HS-27A (cell line): ENCODE measurements around the gene PHF14.

ENCODE experiments used
- DNase-seq: peaks from one replicate; pipeline ENCODE4 v3.0.0-alpha.2; 2012; ENCODE audit warnings: low read depth, missing footprints

Gene PHF14

DNA sequence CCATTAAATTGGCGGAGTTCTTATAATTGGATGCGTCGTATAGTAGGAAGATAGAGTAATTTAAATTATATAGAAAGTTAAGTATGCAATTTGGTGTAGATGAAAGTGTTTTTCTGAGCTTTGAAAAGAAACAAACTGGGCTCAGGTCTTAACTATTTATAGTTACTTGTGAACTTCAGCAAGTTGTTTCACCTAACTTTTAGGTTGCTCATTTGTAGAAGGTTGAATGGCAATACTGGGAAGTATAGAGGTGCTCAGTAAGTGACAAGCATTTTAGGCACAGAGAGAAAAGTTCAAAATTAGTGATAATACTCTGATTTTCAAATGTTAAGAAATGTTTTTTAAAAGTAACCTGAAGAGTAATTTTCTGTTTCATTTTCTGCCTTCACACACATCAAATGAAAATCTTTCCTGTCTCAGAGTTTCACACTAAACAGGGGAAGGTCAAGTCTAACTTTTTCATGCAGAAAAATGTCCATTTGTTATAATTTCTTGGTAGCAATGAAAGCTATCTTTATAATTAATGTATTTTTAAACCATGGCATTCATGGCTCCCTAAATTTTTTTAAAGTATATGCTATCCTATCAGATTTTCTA is 146.5 kb downstream of the PHF14 start:
- no peak for DNase-seq

DNA sequence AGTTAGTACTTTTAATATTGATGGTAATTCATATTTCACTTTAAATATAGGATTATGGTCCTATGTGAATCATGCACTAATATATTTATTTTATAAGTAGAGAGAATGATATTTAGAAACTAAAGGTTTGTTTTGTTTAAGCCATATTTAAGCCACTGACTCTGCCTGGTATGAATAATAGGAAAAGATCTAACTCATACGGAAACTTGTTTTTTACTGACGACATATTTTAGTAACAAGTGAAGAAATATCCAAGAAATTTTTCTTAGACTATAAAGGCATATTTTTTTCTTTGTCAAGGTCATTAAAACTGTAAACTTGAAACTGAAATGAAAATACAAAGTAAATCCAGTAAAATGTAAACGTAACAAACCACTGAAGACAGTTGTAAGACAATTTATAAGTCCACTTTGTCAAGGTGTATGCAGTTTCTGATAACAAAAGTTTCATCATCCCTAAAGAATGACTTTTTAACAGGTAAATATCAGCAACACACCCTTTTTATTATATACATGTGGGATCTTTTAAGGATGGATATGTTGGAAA is 147.1 kb downstream of the PHF14 start:
- DNase-seq = no peak

DNA sequence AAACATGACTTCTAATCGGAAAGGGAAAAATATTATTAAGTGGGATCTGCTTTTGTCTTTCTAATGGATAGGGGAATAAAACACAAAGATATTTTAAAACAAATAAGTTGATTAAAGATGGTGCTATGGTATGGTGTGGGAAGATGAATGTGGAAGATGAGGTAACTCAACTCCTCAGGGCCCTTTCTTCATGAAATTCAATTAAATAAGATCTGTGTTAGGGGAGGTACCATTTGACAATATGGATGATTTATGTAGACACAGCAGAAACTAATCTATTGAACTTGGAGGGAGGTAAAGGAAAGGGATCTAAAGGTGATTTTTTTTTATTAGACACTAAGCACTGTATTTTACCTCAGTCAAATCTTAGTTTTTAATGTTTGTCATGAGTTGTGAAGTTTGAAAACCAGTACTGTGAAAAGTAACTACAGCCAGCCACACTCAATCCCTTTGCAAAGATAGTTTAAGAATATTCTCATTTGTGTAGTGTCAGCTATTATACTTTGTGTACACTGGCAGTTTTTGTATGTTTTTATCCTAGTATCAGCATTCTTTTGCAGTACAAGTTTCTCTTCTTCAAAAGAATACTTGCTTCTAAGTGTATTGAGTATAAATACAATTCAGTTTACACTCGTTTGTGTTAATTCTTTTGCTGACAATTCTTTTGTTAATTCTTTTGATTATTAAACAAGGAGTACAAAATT is 151.3 kb downstream of the PHF14 start:
- no peak for DNase-seq

DNA sequence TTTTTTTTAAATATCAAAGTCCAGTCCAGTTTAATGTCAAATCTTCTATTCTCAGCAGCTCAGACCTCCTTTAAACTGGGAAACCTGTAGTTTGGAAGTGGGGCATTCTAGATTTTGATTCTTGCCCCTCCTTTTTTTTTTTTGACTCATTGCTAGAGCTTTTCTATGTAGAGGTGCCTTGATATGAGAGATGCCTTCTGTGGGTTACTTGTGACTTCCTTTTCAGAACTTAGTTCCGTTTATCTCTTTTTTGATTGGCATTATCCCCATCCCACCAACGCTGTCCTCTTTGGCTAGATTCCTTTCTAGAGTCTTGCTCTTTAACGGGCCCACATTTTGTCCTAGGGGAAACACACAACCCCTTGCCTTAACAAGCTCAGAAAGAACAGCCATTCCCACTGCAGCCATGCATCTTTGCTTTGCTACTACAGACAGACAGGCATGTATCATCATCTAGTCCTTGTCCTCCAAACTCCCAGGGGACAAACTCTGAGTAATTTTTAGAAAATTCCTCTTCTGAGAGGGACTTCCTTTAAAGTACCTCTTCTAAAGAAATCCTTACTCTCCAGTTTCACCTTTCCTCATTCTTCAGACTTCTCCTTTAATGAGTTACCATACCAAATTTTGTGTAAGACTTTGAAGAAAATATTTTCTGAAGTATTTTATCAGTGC is 153.6 kb downstream of the PHF14 start:
- DNase-seq = no peak

DNA sequence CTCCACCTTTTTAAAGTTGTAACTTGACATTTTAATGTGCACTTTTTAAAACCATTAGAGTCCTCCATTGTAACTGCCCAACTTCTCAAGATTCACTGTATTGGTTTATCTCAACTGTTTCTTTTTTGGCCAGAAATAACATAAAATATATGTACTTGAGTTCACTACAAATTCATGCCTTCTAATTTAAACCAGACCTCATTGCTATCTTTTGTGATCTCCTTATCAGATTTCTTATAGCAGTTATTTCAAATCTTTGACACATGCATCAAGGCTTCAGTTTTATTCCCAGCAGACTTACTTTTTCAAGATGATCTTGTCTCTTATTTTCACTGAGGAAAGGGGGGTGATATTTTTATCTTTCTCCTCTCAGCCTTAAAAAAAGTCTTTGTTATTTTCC is 154.3 kb downstream of the PHF14 start:
- no peak for DNase-seq

DNA sequence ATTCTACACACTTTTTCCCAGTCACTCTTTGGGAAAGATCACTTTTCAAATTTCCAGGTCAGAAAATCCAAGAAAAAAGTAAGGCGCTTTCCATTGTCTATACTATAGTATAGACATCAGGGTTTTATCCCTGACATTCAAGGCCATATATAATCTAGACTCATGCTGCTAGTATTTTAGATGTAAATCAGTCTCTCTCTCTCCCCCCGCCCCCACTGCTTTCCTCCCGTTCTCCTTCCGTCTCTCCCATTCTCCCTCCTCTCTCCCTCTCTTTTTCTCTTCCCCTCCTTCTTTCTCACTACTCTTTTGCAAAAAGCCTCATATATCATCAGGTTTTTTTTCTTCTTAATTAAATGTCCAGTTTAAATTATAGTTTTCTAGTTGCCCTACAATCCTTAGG is 154.8 kb downstream of the PHF14 start:
- DNase-seq = no peak

DNA sequence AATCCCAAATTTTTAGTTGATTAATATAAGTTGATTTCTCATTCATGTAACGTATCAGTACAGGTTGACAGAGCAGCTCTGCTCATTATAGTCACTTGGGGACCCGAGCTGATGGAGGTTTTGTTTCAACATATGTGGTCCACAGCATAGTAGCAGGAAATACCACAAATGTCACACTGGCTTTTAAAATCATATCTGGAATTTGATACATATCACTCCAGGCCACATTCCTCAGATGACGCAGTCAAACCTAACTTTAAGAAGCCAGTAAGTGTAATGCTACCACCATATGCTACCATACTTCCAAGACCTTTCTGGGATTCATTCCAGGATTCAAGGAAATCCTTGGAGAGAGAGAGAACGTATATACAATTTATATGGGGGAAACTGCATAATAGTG is 156.3 kb downstream of the PHF14 start:
- DNase-seq = peak; percentile 72

DNA sequence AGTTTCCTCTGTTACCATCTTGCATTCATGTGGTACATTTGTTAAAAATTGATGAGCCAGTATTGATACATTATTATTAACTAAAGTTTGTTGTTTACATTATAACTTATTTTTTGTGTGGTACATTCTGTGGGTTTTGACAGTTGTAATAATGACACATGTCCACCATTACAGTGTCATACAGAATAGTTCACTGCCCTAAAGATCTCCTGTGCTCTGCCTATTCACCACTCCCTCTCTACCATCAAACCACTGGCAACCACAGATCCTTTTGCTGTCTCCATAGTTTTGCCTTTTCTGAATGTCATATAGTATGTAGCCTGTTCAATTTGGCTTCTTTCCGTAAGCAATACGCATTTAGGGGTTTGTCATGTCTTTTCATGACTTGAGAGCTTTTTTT is 156.9 kb downstream of the PHF14 start:
- DNase-seq = no peak

DNA sequence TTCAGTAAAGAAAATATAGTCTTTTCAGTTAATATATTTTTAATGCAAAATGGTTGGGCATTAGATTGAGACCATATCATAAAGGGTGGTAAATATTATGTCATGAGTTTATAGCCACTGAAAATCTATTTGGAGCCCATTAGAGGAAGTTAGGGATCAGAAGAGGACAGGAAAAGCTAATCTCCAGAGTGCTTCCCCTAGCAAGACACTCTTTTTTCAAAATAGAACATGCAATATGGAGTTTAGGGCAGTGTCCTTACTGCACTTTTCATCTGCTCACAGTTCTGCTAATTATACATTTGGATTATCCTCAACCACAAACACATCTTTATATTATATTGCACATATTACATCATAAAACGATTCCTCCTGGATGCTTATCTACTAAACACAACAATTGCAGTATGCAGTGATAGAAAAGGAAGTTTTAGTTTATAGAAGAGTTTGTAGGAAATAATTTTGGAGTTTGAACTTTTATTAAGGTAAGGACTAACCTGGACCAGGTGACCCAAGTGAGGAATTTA is 159.8 kb downstream of the PHF14 start:
- DNase-seq = no peak

DNA sequence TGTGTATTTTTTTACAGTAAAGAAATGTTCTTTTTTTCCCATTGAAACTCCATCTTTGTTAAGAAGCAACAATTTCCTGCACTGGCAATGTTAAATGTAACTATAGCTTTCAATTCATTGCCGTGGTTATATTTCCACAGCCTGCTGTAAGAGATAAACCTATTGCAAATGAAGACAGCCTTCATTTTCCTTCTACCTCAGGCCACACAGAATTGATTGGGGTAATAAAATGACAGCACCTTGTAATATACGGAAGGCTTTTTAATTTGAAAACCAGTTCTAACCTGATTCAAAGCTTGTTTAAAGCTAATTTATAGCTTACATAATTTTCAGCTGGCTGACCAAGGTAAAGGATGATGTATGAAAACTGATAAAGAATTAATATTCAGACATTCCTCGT is 161.9 kb downstream of the PHF14 start:
- DNase-seq = no peak

DNA sequence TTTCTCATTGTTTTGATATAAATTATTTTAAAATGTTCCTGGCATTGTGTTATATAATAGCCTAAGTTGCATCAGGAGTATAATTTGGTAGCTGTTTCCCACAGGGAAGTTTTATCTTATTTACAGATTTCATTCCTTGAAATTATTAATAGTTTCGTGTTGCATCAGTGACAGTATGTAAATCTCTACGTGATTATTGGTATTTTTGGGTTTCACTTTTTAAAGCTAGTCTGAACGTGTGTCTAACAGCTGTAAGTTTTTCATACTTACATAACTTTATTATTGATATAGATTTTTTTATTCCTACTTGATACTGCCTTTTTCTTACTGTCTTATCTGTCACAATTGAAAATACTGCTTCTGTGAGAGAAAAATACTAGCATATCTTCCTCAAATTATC is 167.9 kb downstream of the PHF14 start:
- no peak for DNase-seq

DNA sequence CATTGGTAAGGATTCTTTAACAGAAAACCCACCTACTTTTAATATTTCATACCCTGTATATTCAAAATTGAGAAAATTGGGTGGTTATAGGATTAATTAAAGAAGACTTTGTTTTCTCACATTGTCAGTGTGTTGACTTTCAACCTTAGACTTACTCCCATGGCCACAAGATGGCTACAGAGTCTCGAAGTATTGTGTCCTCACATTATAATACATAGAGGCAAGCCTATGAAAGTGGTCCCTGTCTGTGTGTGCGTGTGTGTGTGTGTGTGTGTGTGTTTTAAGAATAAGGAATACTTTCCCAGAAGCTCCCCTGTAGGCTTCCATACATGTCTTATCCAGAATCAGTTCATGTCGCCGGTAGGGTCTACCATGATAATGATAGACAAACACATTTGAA is 180.0 kb downstream of the PHF14 start:
- DNase-seq = no peak

DNA sequence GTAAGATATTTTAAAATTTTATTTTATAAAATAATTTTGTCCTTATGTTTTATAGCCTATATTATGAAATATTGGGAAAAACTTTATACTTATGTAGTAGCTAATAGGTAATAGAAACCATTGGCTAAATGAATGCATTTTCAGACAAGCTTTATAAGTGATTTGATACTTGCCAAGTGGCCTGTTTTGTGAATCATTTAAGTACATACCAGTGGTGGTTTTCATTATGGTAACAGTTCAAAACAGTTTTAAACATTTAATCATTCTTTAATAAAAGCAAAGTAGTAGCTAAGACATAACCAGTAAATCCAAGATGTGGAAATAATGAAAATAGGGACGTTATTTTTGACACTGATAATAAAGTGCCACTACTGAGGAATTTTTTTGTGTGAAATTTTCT is 182.2 kb downstream of the PHF14 start:
- DNase-seq = no peak

DNA sequence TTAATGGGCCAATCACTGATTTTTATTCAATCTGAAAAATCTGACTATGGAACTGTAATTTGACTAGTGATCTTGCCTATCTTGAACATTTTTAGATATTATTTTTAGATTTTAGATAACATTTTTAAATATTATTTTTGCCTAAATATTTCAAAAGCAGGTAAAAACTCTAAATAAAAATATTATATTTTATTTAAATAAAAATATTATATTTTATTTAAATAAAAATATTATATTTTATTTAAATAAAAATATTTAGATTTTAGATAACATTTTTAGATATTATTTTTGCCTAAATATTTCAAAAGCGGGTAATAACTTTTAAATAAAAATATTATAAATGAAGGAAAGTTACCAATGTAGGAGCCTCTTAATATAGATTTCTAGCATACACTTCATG is 187.8 kb downstream of the PHF14 start:
- no peak for DNase-seq

DNA sequence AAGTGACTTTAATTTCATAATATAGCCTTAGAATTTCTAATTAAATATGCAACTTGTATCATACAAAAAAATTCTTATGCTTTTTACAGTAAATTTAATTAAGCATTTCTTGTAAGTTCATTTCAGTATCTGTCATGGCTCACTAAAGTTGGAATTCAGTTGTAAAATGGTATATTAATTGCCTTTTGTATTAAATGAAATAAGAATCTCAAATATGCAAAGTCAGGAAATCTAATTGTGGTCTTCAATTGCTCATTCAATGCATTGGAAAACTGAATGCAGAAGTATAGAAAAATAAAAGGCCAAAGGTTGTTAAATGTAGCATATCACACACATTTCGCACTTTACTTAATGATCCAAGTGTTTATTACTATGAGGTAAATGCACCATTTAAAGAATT is 189.5 kb downstream of the PHF14 start:
- DNase-seq = no peak

DNA sequence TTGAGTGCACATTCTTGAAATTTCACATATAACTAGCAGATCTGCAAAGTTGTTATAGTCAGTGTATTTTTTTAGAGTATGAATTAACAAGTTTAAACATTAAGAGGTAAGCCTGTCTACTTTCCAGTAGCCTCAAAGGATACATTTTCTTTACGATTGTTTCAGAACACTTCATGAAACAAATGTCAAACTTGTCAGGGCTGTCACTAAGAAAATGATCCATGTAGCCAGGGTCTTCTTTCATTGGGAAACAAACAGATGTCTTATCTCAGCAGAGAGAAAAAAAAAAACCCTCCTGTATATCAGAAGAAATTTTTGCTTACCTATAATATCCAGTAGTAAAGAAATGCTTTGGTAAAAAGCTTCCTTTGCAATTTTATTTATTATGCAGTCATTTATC is 192.4 kb downstream of the PHF14 start:
- DNase-seq = no peak

DNA sequence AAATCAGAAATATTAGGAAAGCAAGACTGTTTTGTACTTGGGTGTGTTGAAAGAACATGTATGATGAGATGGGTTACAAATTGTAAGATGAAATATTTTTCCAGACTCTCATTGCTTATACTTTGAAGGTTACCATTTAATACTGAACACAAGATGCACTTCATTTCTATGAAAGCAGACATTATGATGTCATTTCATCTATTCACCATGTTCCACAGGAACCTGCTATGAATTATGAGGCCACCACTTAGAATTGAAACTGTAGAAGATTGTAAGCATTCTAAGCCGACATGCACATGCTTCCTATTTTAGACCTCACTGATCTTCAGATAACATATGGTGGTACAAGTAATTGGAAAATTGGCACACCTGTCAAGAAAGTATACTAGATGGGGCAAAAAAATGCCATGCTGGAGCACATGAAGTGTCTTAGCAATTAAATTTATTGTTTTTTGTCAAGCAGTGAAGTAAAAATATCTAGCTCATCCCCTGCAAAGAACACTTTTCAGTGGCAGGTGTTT is 195.0 kb downstream of the PHF14 start:
- DNase-seq = no peak

DNA sequence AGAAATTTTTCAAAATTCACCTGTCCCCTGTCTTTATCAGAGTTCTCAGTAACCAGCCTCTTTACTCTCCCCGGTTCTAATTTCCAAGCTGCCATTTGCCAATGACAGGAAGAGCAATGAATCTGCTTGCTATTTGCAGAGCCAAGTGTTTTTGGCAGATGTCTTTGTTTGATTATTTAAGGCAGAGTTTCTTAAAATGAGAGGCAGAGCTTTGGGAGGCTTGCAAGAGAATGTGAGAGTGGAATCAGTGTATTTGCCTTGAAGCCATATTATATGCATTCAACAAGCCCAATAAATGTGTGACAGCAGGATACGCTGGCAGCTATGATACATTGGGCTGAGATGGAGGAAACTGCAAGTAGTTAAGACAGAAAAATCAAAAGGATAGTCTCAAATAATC is 196.5 kb downstream of the PHF14 start:
- DNase-seq = no peak

DNA sequence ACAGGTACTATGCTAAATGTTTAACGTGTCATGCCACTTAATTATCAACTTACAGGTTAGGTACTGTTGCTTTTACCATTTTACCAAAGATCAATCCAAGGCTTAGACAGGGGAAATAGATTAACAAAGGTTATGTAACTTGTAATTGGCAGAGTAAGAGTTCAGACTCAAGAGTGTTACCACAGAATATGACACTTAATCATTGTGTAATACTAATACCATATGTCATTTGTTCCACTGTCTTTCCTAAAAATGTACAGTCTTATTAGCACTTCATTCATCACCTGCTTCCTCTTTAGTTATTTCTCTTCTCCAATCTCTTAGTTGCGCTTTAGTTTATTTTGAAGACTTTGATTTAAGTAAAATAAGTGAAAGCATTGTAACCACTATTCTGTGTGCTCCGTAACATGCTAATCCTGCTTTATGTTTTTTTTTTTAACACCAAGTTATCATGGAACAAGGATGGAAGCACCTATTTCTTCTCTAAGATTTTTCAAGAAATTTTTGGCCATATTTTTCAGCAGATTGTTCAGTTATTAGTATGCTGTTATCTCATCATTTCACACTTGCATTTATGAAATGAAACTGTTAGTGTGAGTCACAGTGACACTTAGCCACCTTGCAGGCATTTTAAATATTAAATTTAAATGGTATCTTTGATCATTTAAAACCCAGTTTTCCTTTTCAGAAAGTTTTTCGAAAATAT is 197.3 kb downstream of the PHF14 start:
- DNase-seq = no peak

DNA sequence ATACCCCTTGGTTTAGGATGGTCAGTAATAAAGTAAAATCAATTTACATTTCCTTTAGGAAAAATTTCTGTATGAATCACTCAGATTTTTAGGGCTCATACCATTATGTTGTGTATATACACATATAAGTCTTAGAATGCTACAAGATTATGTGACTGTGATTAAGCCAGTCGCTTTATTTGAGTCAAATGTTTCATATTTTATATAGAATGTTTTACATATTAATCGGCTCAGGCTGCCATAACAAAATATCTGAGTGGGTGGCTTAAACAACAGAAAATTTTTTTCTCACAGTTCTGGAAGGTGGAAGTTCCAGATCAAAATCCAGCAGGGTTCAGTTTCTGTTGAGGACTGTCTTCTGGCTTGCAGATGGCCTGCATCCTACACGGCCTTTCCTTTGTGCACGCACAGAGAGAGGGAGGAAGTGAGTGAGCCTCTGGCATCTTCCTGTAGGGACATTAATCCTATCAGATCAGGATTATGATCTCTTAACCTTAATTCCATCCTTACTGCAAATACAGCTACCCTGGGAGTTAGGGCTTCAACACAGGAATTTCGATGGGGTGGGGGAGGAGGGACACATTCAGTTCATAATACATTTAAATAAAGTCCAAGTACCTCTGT is 198.0 kb downstream of the PHF14 start:
- DNase-seq = no peak

DNA sequence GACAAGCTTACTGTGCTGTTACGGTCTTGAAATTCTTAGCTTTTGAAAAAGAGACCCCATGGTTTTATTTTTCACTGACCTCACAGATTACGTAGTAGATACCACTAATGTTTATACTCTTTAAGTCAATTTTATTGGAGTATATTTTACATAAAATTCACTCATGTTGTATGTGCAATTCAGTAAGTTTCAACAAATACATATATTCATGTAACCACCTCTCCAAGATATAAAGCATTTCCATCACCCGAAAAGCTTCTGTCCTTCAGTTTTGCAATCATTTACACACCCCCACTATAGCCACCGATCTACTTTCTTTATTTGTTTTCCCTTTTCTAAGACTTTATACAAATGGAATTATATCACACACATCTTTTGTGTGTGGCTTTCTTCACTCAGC is 199.2 kb downstream of the PHF14 start:
- no peak for DNase-seq

DNA sequence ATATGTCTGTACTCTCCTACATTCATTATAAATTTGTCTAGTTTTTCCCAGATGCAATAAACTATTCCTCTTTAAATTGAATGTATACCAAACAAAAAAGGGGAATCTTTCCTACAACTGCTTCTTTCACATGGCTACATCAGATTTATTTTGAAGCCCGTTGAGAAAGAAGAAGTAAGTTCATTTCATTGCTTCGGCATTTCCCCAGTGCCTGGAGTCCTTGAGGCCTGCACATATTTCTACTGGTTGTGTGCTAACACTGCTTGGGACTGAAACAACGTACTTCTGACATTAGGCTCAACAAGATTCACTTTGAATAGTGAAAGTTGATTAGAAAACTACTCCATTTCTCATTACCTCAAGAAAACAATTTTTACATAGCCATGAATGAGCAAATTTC is 201.7 kb downstream of the PHF14 start:
- DNase-seq = no peak
